HG03354 (cell line): ENCODE measurements around the gene TRIM65.

Experiments
- ATAC-seq: cut with Tn5 transposase; IDR thresholded peaks from one replicate; pipeline ENCODE4 v1.9.1; 2021; ENCODE audit warnings: mild to moderate bottlenecking; ENCODE audit not compliant: unreplicated experiment, poor library complexity, severe bottlenecking

The TRIM65 gene

GRCh38 chr17:75919611-75920010 is 22.9 kb upstream of the TRIM65 start:
- no peak for ATAC-seq

- ATAC-seq = no peak
These were observed 21.2 kb upstream of the TRIM65 start for GRCh38 chr17:75917917-75918445.

- ATAC-seq = no peak
These were observed 20.6 kb upstream of the TRIM65 start for GRCh38 chr17:75917141-75917916.

GRCh38 chr17:75915268-75915667 is 18.5 kb upstream of the TRIM65 start:
- no peak for ATAC-seq

- no peak for ATAC-seq
These were observed 18.0 kb upstream of the TRIM65 start for GRCh38 chr17:75914643-75915267.

GRCh38 chr17:75913537-75914210 is 16.9 kb upstream of the TRIM65 start:
- ATAC-seq = no peak

- ATAC-seq = no peak
These were observed 13.9 kb upstream of the TRIM65 start for GRCh38 chr17:75910699-75911098.

- no peak for ATAC-seq
These were observed 13.1 kb upstream of the TRIM65 start for GRCh38 chr17:75909812-75910274.

- no peak for ATAC-seq
These were observed 12.5 kb upstream of the TRIM65 start for GRCh38 chr17:75909051-75909811.

GRCh38 chr17:75908201-75908600 is 11.4 kb upstream of the TRIM65 start:
- ATAC-seq = no peak

- no peak for ATAC-seq
These were observed 9.6 kb upstream of the TRIM65 start for GRCh38 chr17:75906143-75906884.

- peak; percentile 97 for ATAC-seq
These were observed 8.2 kb upstream of the TRIM65 start, which contains the start of gene MRPL38 for GRCh38 chr17:75904749-75905521. Gene MRPL38, minus strand, starts transcription at chr17:75904884. Its CDS starts 9 bp downstream, at chr17:75904875.

GRCh38 chr17:75902406-75902805 is 5.7 kb upstream of the TRIM65 start:
- ATAC-seq = no peak

- ATAC-seq = no peak
These were observed 5.0 kb upstream of the TRIM65 start for GRCh38 chr17:75901727-75902126.

GRCh38 chr17:75900691-75901533 is 4.2 kb upstream of the TRIM65 start:
- ATAC-seq = no peak

GRCh38 chr17:75899767-75900468 is 3.2 kb upstream of the TRIM65 start:
- ATAC-seq = no peak

- ATAC-seq = no peak
These were observed 2.6 kb upstream of the TRIM65 start for GRCh38 chr17:75899353-75899752.
